PC-9 (cell line): ENCODE results near the gene COP1.

Source experiments
- CTCF ChIP-seq: fragments of 200-600 bp; sonication (generic); conservative IDR thresholded peaks from 2 replicates; pipeline ENCODE4 v1.6.1; 2017; ENCODE audit warnings: mixed run types, antibody characterized with exemption, mild to moderate bottlenecking, moderate library complexity
- EZH2 ChIP-seq: fragments of 200-600 bp; sonication (generic); IDR thresholded peaks from 2 replicates; pipeline ENCODE4 v1.8.0; 2017; ENCODE audit warnings: antibody characterized with exemption, low read depth

DNA sequence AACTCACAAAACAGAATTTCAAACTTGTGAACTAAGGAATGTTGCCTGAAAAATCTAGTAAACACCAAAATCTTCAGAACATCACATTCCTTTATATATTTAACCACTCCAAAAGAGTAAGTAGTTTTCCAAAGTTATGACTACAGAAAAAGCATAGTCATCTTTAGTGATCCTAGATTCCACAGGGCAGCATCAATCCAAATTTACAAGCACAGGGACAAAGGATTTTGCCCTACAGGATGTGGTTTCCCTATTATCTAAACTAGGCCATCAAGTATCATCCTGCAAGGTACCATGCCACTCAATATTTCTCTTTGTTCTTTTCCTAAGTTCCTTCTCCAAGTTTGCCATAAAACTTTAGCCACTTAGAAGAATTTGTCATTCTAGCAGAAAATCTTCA lies 33.0 kb downstream of the COP1 start:
- TF ChIP-seq CTCF (no peak), EZH2 (no peak)
